Measurements from ENCODE around the gene OBSCN.

The OBSCN gene

DNA sequence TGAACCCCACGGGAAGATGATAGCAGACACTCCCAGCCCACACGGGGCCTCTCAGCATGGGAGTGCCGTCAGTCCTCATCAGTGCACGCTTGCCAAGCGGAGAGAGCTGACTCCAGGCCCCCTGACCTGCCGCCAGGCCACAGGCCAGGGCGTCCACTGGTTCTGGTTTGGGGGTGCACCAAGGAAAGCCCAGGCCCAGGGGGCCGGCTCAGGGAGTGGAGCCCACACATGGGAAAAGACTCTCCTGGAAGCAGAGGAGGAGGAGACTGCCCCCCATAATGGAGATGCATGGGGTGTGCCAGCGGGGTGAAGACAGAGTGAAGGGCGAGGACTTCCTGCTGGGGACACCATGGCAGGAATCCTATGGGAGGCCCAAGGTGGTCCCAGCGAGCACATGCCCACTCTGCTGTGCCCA is 192.4 kb downstream of the OBSCN start:
- no peak for DNase-seq (ENCODE audit: low read depth in 2 of 2)

DNA sequence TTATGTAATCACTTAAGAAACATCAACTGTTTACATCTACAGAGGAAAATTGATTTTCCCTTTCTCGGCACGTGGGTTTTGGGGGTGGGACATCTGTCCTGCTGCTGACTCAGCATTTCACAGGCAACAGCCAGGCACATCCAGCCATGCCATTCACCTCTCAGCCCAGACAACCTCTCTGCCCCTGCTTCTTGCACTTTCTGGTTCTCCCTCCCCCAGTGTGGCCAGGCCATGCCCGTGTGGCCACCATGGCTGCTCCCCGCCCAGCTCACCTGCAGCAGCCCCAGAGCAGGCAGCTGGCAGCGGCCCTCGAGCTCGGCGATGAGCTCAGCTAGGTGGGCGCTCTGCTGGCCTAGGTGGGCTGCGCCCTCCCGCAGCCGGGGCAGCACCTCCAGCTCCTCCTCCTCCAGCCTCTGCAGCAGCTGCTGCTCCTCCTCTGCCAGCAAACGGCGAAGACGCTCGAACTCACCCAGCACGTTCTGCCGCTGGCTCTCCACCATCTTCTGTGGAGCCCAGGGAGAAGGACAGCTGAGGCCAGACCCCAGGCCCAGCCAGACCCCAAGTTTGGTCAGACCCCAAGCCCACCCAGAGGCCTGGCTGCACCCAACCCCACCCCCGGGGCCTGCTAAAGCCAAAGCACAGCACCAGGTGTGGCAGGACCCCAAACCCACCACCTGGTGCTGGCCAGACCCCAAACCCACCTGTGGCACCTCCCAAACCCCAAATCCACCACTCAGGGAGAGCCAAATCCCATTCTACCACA is 193.0 kb downstream of the OBSCN start:
- DNase-seq (ENCODE audit: low read depth in 2 of 2) = no peak

DNA sequence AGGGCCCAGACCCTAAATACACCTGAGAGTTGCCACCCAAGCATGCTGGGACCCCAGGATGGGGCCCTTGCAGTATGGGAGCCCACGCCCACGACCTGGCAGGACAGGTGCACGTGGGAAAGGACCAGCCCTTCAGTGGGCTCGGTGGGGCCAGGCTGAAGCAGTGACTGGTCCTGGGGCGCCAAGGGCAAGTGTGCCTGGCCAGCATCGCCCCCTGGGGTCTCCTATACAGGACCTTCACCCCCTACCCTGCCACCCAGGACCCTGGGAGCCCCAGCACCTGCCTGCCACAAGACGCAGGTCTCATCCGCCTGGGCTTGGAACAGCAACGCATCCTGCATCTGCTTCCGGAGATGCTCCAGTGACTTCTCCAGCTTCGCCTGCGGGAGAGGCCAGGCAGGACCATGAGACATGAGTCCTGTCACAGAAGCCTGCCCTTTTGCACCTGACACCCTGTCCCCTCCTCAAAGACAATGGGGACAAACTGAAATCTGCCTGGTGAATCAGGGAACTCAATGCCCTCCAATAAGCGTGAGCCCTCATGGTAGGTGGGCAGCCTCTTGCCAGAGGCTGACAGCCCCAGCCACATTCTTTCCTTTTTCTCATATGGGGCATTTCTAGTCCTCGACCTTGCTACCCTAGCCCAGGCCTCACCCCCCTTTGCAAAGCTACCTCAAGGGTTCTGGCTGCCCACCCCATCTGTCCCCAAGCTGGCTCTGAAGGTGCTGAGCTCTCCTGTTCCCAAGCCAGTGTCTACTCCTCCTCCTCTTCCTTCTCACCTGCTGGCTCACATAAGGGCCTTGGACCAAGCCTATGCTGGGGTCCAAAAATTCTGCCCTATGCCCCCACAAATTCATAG is 194.2 kb downstream of the OBSCN start:
- no peak for DNase-seq (ENCODE audit: low read depth in 2 of 2)

DNA sequence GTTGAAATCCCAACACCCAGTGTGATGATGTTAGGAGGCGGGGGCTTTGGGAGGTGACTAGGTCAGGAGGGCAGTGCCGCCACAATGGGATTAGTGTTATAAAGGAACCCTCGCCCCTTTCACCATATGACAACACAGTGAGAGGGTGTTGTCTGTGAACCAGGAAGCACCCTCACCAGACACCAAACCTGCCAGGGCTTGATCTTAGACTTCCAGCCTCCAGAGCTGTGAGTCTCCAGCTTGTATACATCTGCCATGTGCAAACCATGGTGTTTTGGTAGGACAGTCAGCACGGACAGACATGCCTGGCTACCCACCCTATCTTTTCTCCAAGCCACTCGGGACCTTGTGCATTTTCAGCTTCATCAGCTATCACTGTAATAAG is 194.8 kb downstream of the OBSCN start:
- no peak for DNase-seq (ENCODE audit: low read depth in 2 of 2)

DNA sequence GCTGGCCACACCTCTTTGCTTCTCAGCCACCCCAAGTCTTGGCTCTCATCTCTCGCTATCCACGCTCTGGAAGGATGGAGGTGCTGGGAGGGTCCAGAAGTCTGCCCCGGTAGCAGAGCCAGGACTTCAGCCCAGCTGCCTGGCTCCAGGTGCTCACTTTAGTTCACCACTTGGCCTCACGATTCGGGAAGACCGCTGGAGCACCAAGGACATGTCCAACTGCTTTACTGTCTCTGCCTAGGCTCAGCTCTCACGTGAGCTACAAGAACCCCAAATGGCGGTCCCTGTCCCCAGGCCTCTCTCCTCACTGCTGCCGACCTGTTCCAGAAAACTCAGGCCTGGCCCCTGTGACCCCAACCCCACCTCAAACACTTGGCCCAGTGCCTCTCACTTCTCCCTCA is 195.4 kb downstream of the OBSCN start:
- no peak for DNase-seq (ENCODE audit: low read depth in 2 of 2)

DNA sequence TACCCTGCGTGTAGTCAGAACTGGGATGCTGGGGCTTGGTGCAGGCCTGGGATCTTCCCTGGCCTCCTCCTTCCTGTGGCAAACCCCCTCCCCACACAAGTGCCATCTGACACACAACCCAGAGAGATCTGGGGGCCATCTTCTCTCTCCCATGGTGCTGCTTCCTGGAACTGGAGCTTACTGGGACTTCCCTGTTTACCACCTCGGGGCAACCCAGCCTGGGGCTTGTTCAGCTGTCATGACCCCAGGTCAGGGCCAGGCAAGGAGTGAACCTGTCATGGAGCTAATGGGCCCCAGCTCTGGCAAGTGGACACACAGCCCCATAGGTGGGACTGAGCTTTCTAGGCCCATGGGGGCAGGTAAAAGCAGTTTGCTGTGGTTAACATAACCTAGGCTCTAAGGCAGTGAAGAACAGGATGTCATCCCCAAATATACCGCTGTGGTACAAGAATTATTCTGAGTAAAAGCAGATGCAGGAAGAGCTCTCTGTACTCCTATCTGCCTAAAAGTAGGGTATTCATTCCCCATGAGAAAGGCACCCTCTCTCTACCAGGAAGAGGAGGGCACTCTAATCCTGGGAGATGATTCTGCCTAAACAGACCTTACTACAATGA is 196.4 kb downstream of the OBSCN start:
- no peak for DNase-seq (ENCODE audit: low read depth in 2 of 2)

DNA sequence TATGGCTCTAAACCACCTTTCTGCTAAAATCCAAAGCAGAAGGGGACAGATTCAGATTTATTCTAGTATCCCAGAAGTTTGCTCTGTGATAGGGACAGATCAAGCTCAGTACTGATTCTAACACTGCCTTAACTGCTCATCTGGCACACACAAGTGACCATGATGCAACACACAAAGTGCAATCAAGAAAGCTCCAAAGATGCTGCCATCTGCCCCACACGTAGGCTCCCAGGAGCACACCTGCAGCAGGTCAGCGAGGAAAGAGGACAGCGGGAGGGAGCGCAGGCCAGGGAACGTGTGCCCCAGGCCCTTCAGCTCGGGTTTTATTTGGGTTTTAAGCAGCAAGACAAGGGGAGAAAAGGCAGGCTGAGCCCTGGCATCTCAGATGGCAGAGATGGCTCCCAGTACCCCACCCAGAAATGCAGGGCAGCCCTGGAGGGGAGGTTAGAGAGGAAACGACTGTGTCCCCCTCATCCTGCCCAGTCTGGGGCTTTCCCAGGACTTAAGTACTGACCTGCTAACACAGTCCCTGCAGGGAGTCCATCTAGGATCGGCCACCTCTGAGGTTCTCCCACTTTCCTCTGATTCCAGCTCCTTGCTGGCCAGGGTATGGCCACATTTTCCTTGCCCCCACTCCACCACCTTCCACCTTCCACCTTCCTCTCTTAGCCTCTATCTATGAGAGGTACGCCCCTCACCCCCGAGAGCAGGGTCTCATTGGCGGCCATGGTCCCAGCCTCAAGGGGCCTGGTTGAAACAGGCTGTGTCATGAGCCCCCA is 197.5 kb downstream of the OBSCN start:
- DNase-seq (ENCODE audit: low read depth in 2 of 2) = no peak

DNA sequence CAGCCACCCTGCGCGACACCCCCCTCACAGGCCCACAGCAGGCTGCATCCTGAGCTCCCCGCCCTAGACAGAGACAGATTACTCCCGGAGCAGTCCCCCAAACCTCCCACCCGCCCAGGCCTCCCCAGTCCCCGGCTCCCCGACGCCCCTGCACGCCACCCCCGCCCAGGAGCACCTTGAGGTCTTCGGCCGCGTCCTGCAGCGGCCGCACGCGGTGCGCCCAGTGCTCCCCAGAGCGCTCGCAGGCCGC is 198.1 kb downstream of the OBSCN start:
- no peak for DNase-seq (ENCODE audit: low read depth in 2 of 2)

DNA sequence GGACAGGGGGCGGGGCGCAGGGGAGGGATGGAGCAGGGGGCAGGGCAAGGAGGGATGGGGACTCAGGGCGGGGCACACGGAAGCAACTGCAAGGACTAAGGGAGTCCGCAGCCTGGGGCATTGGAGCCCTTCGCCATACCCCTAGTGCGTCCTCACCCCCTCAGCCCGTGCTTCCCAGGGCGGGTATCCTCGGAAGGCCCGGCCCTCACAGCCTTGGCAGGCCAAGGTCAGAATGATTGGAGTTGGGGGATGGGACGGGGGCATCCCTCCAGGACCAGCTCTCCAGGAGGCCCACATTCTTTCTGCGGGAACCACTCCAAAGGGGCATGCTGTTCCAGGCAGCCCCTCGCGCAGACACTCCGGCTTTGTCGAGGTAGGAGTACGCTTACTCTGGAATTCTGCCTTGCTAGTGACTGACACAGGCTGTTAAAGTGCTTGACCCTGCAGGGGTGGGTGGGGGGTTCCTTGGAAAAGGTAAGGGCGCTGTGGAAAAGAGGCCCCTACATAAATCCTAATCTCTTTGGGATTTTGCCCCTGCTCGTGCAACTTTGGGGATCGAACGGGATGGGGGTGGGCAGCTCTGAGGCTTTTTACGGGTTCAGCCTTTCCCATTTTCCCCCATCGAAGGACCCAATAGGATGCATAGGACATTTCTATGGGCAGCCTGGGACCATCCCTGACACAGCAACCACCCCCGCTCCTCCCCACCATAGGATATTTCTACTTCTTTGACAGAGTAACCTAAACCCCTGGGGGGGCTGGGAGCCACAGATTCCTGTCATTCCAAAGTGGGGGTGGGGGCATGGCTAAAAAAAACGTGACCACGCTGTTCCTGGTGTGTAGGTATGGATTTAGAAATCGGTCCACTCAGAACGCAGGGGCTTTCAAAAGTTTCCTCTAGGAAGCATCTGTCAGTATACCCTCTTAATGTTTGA is 199.5 kb downstream of the OBSCN start:
- no peak for DNase-seq (ENCODE audit: low read depth in 2 of 2)

DNA sequence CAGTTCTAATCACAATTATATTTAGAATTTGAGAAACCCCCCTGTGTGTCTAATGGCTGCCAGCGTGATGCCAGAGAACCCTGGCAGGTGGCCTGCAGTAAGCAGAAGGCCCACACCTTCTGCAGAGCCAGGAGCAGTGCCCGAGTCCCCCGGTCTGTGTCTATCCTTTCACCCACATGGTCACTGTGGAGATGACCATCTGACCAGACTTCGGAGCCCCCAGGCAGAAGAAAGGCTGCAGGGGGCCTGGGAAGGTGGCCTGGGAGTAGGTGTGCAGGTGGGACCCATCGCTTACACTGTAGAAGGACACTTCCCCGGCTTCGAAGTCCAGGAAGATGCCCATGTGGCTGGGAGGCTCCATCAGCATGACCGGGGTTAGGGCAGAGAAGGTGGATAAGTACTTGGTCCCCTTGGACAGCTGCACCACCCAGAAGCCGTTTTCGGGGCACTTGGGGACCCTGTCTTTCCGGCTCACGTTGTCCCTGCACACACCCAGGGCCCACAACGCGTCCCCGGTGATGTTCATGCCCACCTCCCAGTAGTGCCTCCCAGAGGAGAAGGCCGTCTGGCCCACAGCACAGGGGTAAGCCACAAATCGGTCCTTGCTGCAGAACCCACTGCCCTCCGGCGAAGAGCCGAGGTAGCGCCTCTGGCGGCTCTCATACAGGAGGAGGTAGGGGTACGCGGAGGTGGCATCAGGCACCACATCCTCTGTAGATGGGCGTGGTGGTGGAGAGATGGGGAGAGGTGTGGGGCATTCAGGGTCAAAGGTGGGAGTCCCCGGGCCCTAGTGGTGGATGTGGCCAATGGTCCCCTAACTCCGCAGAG is 200.4 kb downstream of the OBSCN start:
- no peak for DNase-seq (ENCODE audit: low read depth in 2 of 2)

DNA sequence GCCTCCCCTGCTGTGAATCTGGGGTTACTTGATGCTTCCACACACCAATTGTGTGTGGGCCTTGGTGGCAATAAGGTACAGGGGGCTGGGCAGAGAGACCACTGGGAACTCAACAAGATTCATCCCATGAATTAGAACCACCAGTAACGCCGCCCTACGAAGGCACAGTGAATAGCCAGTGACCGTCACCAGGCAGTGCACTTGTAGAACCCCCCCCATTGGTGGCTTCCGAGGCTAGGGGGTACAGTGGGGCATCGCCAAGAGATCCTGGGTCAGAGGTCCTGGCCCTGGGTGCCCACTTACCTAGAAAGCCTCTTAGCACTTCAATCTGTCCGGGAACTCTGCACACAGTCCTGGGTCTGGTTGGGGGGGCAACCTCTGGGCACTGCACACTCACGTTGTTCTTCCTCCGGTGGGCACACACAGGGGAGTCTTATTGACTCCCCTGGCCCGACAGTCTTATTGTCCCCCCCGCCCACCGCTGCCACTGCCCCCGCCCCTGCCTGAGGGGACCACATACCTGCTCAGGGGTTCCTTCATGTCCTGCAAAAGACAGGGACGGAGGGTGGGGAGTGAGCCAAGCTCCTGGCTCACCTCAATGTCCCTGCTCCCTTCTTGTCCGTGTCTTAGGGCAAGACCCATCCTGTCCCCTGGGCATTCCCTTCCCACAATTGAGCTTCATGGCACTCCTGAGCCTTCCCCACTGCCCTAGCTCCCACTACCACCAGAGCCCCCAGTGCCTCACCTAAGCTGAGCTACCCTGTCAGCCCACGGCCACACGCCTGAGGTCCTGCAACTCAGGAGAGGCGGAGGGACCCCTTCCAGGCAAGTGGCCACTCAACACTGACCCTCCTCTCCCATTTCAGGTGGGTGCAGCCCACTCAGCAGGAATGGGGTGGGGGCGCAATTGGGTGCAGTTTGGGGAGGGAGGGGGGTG is 201.3 kb downstream of the OBSCN start:
- no peak for DNase-seq (ENCODE audit: low read depth in 2 of 2)

DNA sequence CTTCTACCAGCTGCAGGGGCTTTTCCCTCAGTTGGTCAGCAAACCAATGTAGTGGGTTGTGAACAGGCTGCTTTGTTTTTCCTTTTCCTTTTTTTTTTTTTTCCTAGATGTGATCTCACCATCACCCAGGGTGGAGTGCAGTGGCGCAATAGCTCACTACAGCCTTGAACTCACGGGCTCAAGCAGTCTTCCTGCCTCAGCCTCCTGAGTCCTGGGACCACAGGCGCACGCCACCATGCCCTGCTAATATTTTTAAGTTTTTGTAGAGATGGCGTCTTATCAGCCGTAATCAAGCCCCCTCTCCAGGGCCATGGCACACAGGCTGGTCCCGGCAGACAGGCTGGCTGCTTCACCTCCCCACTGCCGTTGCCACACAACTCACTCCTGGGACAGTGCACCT is 202.2 kb downstream of the OBSCN start:
- no peak for DNase-seq (ENCODE audit: low read depth in 2 of 2)

DNA sequence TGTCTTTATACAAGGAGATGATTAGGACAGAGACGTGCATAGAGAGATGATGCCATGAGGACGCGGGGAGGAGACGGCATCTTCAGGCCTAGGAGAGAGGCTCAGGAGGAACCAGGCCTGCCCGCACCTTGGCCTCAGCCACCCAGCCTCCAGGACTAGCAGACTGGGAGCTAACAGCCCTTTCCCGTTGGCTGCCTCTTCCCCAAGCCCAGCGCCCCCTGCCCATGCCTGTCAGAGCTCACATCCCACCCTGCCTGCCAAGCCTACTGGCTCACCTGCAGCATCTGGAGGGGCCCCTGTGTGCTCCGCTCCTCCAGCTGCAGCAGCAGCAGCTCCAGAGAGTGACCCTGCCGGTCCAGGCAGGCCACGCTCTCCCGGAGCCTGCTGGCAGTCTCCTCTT is 202.8 kb downstream of the OBSCN start:
- no peak for DNase-seq (ENCODE audit: low read depth in 2 of 2)

DNA sequence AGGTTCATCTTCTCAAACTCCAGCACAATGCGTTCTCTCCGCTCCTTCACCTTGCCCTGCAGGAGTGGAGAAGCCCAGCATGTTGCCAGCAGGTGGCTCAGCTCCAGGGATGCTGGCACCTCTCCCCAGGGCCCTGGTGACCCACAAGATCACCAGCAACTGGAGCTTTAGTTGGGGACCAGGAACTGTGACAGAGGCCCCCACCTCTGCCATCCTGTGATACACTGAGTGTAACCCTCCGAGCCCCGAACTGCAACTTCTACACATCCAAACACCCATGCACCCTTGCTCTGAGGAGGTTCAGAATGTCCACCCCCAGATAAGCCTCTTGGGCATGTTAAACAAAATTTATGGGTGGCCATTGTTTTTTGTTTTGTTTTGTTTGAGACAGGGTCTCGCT is 203.3 kb downstream of the OBSCN start:
- DNase-seq (ENCODE audit: low read depth in 2 of 2) = no peak

DNA sequence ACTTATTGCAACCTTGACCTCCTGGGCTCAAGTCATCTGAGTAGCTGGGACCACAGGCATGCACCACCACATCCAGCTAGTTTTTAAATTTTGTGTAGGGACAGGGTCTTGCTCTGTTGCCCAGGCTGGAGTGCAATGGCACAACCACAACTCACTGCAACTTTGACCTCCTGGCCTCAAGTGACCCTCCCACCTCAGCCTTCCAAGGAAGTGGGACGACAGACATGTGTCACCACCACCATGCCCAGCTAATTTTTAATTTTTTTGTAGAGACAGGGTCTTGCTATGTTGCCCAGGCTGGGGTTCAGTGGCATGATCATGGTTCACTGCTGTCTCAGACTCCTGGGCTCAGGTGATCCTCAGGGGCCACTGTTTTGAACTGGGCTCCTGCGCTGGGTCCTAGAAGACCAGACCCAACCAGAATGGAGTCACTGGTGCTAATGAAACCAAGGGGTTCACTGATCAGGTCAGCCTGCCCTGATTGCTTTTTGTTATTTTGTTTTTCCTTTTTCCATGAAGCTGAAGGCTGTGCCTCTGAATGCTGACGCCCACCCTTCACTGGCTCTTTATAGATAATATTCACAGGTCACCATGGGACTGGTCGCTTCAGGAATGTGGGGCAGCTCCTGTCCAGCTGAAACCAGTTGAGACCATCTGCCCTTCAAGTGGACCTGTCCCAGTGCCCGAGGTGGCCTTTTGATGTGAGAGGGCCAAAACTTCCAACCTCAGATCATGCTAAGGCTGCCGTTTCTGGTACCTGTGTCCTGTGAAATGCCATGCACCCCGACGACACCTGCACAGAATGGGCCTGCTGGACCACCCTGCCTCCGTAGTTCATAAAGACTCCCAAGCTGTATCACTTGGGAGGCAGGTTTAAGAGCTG is 203.9 kb downstream of the OBSCN start:
- no peak for DNase-seq (ENCODE audit: low read depth in 2 of 2)

DNA sequence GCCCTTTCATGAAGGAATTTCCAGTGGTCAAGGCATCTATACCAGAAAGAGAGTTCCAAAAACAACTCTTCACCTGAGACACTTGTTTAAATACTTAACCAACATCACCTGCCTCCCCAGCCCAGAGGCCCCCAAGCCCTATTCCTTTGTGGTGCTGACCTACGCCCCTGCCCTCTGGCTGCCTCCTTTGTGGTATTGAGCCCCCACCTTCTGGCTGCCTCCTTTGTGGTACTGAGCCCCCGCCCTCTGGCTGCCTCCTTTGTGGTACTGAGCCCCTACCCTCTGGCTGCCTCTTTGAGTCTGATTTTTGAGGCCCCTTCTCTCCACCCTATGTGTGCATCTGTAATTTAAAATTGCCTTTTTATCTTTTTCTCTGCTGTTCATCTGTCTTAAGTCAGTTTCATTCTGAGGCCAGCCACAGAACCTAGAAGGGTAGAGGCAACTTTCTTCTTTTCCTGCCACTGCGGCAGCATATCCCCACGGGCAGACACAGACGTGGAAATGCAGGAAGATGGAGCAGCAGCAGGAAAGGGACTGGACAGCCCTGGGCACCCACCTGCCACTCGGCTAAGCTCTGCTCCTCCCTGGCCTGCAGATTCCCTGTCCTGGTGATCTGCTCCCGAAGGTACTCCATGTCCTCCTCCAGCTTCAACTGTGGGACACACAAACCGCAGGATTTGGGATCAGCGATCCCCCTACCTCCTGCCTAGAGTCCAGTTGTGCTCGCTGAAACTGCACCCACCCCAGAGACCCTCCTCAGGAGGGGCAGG is 205.6 kb downstream of the OBSCN start:
- no peak for DNase-seq (ENCODE audit: low read depth in 2 of 2)

DNA sequence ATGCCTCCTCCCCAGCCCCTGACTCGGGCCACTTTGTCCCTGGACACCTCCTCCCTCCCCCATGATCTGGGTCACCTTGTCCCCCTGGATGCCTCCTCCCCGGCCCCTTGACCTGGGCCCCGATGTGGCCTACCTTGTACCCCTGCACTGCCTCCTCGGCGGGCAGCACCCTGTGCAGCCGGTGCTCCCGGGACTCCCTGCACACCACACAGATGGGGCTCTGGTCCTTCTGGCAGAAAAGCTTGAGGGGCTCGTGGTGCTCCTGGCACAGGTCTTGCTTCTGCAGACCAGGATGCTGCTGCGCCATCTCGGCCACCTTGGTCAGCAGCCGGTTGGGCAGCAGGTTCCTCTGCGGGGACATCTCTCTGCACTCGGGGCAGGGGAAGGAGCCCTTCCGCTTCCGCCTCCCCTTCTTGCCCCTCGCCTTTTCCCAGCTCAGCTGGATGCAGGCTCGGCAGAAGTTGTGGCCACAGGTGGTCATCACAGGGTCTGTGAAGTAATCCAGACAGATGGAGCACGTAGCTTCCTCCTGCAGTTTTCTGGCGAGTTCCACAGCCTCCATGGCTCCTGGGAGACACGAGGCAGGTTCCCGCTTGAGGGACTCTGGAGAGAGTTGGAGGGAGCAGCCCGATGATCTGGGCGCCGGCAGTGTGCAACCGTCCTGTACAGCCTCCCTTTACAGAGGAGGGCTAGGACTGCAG is 206.8 kb downstream of the OBSCN start:
- no peak for DNase-seq (ENCODE audit: low read depth in 2 of 2)
